ENCODE data around the gene EGFL6.

The EGFL6 gene

GRCh38 chrX:13569479-13570260, at the start of gene EGFL6:
Gene EGFL6 (plus strand): TSS chrX:13569601. CDS start chrX:13569862, 261 bp downstream.
- Histone ChIP-seq H3K36me3 (ENCODE audit: insufficient read depth, low read length) (no peaks in the 10 kb centered on the region), H3K9ac (ENCODE audit: low read length) (no peak within 1 kb of the TSS), H3K27ac (ENCODE audit: low read depth, low read length) (no peak within 1 kb of the TSS), H3K4me3 (ENCODE audit: low read depth in 1 of 2, low read length in 2 of 2) (no peak within 1 kb of the TSS), H3K9me3 (ENCODE audit: low read length) (no peaks in the 10 kb centered on the region), H3K4me1 (ENCODE audit: insufficient read depth, low read length) (no peaks in the 10 kb centered on the region), H3K27me3 (ENCODE audit: control insufficient read depth in 1 of 2, insufficient read depth in 2 of 2, low read length in 2 of 2) (peaks cover 17 to 37% of the 10 kb centered on the region in 2 donors)

- no peaks in the 10 kb centered on the region for H3K36me3 ChIP-seq (ENCODE audit: insufficient read depth, low read length)
- no peaks in the 10 kb centered on the region for H3K4me1 ChIP-seq (ENCODE audit: insufficient read depth, low read length)
- no peak overlapping the region for H3K27ac ChIP-seq (ENCODE audit: low read depth, low read length)
- no peaks in the 10 kb centered on the region for H3K27me3 ChIP-seq (ENCODE audit: control insufficient read depth in 1 of 2, insufficient read depth in 2 of 2, low read length in 2 of 2)
- no peak overlapping the region for H3K9ac ChIP-seq (ENCODE audit: low read length)
- H3K4me3 ChIP-seq (ENCODE audit: low read depth in 1 of 2, low read length in 2 of 2) = no peak overlapping the region
- H3K9me3 ChIP-seq (ENCODE audit: low read length) = no peaks in the 10 kb centered on the region
Observed at GRCh38 chrX:13520351-13520750, 49.0 kb upstream of the EGFL6 start.

- H3K9ac ChIP-seq (ENCODE audit: low read length) = no peak overlapping the region
Observed at GRCh38 chrX:13520936-13521335, 48.5 kb upstream of the EGFL6 start.

GRCh38 chrX:13522811-13523210, 46.6 kb upstream of the EGFL6 start:
- Histone ChIP-seq H3K27ac (ENCODE audit: low read depth, low read length) (no peak overlapping the region), H3K9ac (ENCODE audit: low read length) (no peak overlapping the region), H3K9me3 (ENCODE audit: low read length) (no peaks in the 10 kb centered on the region), H3K4me1 (ENCODE audit: insufficient read depth, low read length) (no peaks in the 10 kb centered on the region), H3K27me3 (ENCODE audit: control insufficient read depth in 1 of 2, insufficient read depth in 2 of 2, low read length in 2 of 2) (no peaks in the 10 kb centered on the region), H3K36me3 (ENCODE audit: insufficient read depth, low read length) (no peaks in the 10 kb centered on the region), H3K4me3 (ENCODE audit: low read depth in 1 of 2, low read length in 2 of 2) (no peak overlapping the region)

More at GRCh38 chrX:13520936-13521335, 48.5 kb upstream of the EGFL6 start:
- Histone ChIP-seq H3K9me3 (ENCODE audit: low read length) (no peaks in the 10 kb centered on the region), H3K36me3 (ENCODE audit: insufficient read depth, low read length) (no peaks in the 10 kb centered on the region), H3K4me3 (ENCODE audit: low read depth in 1 of 2, low read length in 2 of 2) (no peak overlapping the region), H3K4me1 (ENCODE audit: insufficient read depth, low read length) (no peaks in the 10 kb centered on the region), H3K27ac (ENCODE audit: low read depth, low read length) (no peak overlapping the region), H3K27me3 (ENCODE audit: control insufficient read depth in 1 of 2, insufficient read depth in 2 of 2, low read length in 2 of 2) (no peaks in the 10 kb centered on the region)

GRCh38 chrX:13533726-13534125, 35.7 kb upstream of the EGFL6 start:
- no peaks in the 10 kb centered on the region for H3K36me3 ChIP-seq (ENCODE audit: insufficient read depth, low read length)
- H3K9ac ChIP-seq (ENCODE audit: low read length) = no peak overlapping the region
- no peak overlapping the region for H3K27ac ChIP-seq (ENCODE audit: low read depth, low read length)
- no peaks in the 10 kb centered on the region for H3K27me3 ChIP-seq (ENCODE audit: control insufficient read depth in 1 of 2, insufficient read depth in 2 of 2, low read length in 2 of 2)
- H3K9me3 ChIP-seq (ENCODE audit: low read length) = no peaks in the 10 kb centered on the region
- H3K4me3 ChIP-seq (ENCODE audit: low read depth in 1 of 2, low read length in 2 of 2) = no peak overlapping the region
- no peaks in the 10 kb centered on the region for H3K4me1 ChIP-seq (ENCODE audit: insufficient read depth, low read length)

GRCh38 chrX:13535376-13536165, 33.8 kb upstream of the EGFL6 start:
- no peaks in the 10 kb centered on the region for H3K9me3 ChIP-seq (ENCODE audit: low read length)
- peaks cover 0 to 11% of the 10 kb centered on the region in 2 donors for H3K27me3 ChIP-seq (ENCODE audit: control insufficient read depth in 1 of 2, insufficient read depth in 2 of 2, low read length in 2 of 2)
- no peak overlapping the region for H3K4me3 ChIP-seq (ENCODE audit: low read depth in 1 of 2, low read length in 2 of 2)
- no peak overlapping the region for H3K9ac ChIP-seq (ENCODE audit: low read length)
- no peak overlapping the region for H3K27ac ChIP-seq (ENCODE audit: low read depth, low read length)
- no peaks in the 10 kb centered on the region for H3K36me3 ChIP-seq (ENCODE audit: insufficient read depth, low read length)
- H3K4me1 ChIP-seq (ENCODE audit: insufficient read depth, low read length) = no peaks in the 10 kb centered on the region

- Histone ChIP-seq H3K27me3 (ENCODE audit: control insufficient read depth in 1 of 2, insufficient read depth in 2 of 2, low read length in 2 of 2) (peaks cover 0 to 11% of the 10 kb centered on the region in 2 donors), H3K36me3 (ENCODE audit: insufficient read depth, low read length) (no peaks in the 10 kb centered on the region), H3K27ac (ENCODE audit: low read depth, low read length) (no peak overlapping the region), H3K4me1 (ENCODE audit: insufficient read depth, low read length) (no peaks in the 10 kb centered on the region), H3K9me3 (ENCODE audit: low read length) (no peaks in the 10 kb centered on the region), H3K9ac (ENCODE audit: low read length) (no peak overlapping the region), H3K4me3 (ENCODE audit: low read depth in 1 of 2, low read length in 2 of 2) (no peak overlapping the region)
Observed at GRCh38 chrX:13536551-13536950, 32.9 kb upstream of the EGFL6 start.

- Histone ChIP-seq H3K36me3 (ENCODE audit: insufficient read depth, low read length) (no peaks in the 10 kb centered on the region), H3K27ac (ENCODE audit: low read depth, low read length) (no peak overlapping the region), H3K9me3 (ENCODE audit: low read length) (no peaks in the 10 kb centered on the region), H3K4me3 (ENCODE audit: low read depth in 1 of 2, low read length in 2 of 2) (no peak overlapping the region), H3K27me3 (ENCODE audit: control insufficient read depth in 1 of 2, insufficient read depth in 2 of 2, low read length in 2 of 2) (peaks cover 0 to 11% of the 10 kb centered on the region in 2 donors), H3K9ac (ENCODE audit: low read length) (no peak overlapping the region), H3K4me1 (ENCODE audit: insufficient read depth, low read length) (no peaks in the 10 kb centered on the region)
Observed at GRCh38 chrX:13538414-13538813, 31.0 kb upstream of the EGFL6 start.

- no peak overlapping the region for H3K27ac ChIP-seq (ENCODE audit: low read depth, low read length)
Observed at GRCh38 chrX:13540602-13541001, 28.8 kb upstream of the EGFL6 start.

GRCh38 chrX:13545726-13546125, 23.7 kb upstream of the EGFL6 start:
- no peak overlapping the region for H3K4me3 ChIP-seq (ENCODE audit: low read depth in 1 of 2, low read length in 2 of 2)
- H3K27ac ChIP-seq (ENCODE audit: low read depth, low read length) = no peak overlapping the region
- no peak overlapping the region for H3K9ac ChIP-seq (ENCODE audit: low read length)
- no peaks in the 10 kb centered on the region for H3K4me1 ChIP-seq (ENCODE audit: insufficient read depth, low read length)
- no peaks in the 10 kb centered on the region for H3K9me3 ChIP-seq (ENCODE audit: low read length)
- H3K36me3 ChIP-seq (ENCODE audit: insufficient read depth, low read length) = no peaks in the 10 kb centered on the region
- peaks cover 0 to 6% of the 10 kb centered on the region in 2 donors for H3K27me3 ChIP-seq (ENCODE audit: control insufficient read depth in 1 of 2, insufficient read depth in 2 of 2, low read length in 2 of 2)

More at GRCh38 chrX:13540602-13541001, 28.8 kb upstream of the EGFL6 start:
- H3K9me3 ChIP-seq (ENCODE audit: low read length) = no peaks in the 10 kb centered on the region
- no peak overlapping the region for H3K9ac ChIP-seq (ENCODE audit: low read length)
- no peaks in the 10 kb centered on the region for H3K36me3 ChIP-seq (ENCODE audit: insufficient read depth, low read length)
- no peak overlapping the region for H3K4me3 ChIP-seq (ENCODE audit: low read depth in 1 of 2, low read length in 2 of 2)
- no peaks in the 10 kb centered on the region for H3K4me1 ChIP-seq (ENCODE audit: insufficient read depth, low read length)
- peaks cover 0 to 17% of the 10 kb centered on the region in 2 donors for H3K27me3 ChIP-seq (ENCODE audit: control insufficient read depth in 1 of 2, insufficient read depth in 2 of 2, low read length in 2 of 2)

GRCh38 chrX:13547671-13548070, 21.7 kb upstream of the EGFL6 start:
- Histone ChIP-seq H3K4me1 (ENCODE audit: insufficient read depth, low read length) (no peaks in the 10 kb centered on the region), H3K4me3 (ENCODE audit: low read depth in 1 of 2, low read length in 2 of 2) (no peak overlapping the region), H3K27me3 (ENCODE audit: control insufficient read depth in 1 of 2, insufficient read depth in 2 of 2, low read length in 2 of 2) (peaks cover 0 to 13% of the 10 kb centered on the region in 2 donors)

More at GRCh38 chrX:13547671-13548070, 21.7 kb upstream of the EGFL6 start:
- Histone ChIP-seq H3K9ac (ENCODE audit: low read length) (no peak overlapping the region), H3K36me3 (ENCODE audit: insufficient read depth, low read length) (no peaks in the 10 kb centered on the region), H3K27ac (ENCODE audit: low read depth, low read length) (no peak overlapping the region), H3K9me3 (ENCODE audit: low read length) (no peaks in the 10 kb centered on the region)

All from muscle layer of colon (tissue), 2 donors.